Tibial nerve (tissue), 4 donors: ENCODE results near the gene NTM. TPM values are rescaled to one million over a fixed set of nuclear protein-coding genes. Genes with fewer than 3 reads are reported as not detected.

Experiments used
- DNase-seq, 2 donors: peaks; one replicate each; pipeline ENCODE4 v3.0.0-alpha.2; 2019; ENCODE audit warnings: low spot score in 2 of 2
- H3K27ac ChIP-seq, 4 donors: fragments of 200-600 bp; sonication (generic) in 3 of 4; one replicate each; pipeline ENCODE4 v1.5.1; 2017 to 2019; ENCODE audit warnings: mild to moderate bottlenecking in 1 of 4
- H3K27me3 ChIP-seq, 2 donors: fragments of 200-600 bp; sonication (generic) in 1 of 2; one replicate each; pipeline versions ENCODE4 v1.5.1 to v1.6.0; 2017 to 2019
- H3K36me3 ChIP-seq, 3 donors: fragments of 200-600 bp; sonication (generic); one replicate each; pipeline ENCODE4 v1.5.1; 2018 to 2019
- H3K4me1 ChIP-seq, 4 donors: fragments of 200-600 bp; sonication (generic) in 3 of 4; one replicate each; pipeline ENCODE4 v1.5.1; 2017 to 2019
- H3K4me3 ChIP-seq, 4 donors: fragments of 200-600 bp; sonication (generic) in 3 of 4; one replicate each; pipeline ENCODE4 v1.5.1; 2017 to 2019; ENCODE audit warnings: mild to moderate bottlenecking in 1 of 4, moderate library complexity in 1 of 4
- H3K9me3 ChIP-seq, 4 donors: fragments of 200-600 bp; sonication (generic) in 3 of 4; one replicate each; pipeline ENCODE4 v1.5.1; 2017 to 2019
- EP300 ChIP-seq, 2 donors: sonication (generic); formaldehyde crosslinking; IDR thresholded peaks; one replicate each; pipeline ENCODE4 v1.6.1; 2017; ENCODE audit warnings: antibody characterized with exemption in 2 of 2, mild to moderate bottlenecking in 1 of 2
- POLR2A ChIP-seq, 2 donors: fragments of 450-650 bp; IDR thresholded peaks; one replicate each; pipeline ENCODE4 v1.6.1; 2017; ENCODE audit warnings: antibody characterized with exemption in 2 of 2, mild to moderate bottlenecking in 2 of 2, moderate library complexity in 2 of 2
- WGBS, 2 donors: methylation state at CpG; one replicate each; pipeline ENCODE4 v1.1.5; 2018; 5-methylcytosine and 5-hydroxymethylcytosine counted together
- total RNA-seq, 4 donors: library from RNA; depleted of rRNA; stranded (reverse); fragments of >200 nt; gene quantifications; one replicate each; pipeline ENCODE4 v1.1.0, GENCODE V29; 2016
- TF ChIP-seq, protein P1 (sequence below), 5 experiments: fragments of 200-600 bp in 3 of 5; fragments of 450-650 bp in 2 of 5; sonication (generic) in 3 of 5; IDR thresholded peaks; one replicate each; pipeline ENCODE4 v1.5.1; 2016 to 2019; ENCODE audit warnings: antibody characterized with exemption in 5 of 5, mild to moderate bottlenecking in 3 of 5, moderate library complexity in 2 of 5

Gene NTM
- total RNA-seq, 4 donors from 2014 or later: 3.7 to 11.4 (median 10.8) TPM

DNA sequence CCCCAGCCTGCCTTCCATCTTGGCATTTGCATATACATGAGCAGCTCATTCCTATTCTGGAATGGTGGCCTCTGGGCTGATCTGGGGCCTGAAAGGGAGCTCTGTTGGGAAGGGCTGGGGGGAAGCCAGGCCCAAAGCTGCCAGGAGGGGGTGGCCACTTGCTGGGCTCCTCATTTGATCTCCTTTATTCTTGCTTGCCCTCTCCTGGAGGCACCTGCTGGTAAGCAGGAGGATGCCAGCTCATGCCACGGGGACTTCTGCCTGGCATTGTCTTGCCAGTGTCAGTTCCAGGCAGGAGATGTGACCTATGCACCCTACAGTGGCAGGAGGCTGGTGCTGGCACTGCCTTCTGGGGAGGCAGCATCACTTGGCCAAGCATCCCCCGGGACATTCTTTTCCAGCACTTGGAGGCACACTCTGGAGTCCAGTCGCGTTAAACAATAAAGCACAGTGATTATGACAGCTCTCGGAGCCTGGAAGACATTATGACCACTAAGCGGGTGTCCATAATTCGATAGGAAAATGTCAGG lies 128.3 kb downstream of the NTM start:
- no peaks in the 10 kb centered on the region for H3K36me3 ChIP-seq

DNA sequence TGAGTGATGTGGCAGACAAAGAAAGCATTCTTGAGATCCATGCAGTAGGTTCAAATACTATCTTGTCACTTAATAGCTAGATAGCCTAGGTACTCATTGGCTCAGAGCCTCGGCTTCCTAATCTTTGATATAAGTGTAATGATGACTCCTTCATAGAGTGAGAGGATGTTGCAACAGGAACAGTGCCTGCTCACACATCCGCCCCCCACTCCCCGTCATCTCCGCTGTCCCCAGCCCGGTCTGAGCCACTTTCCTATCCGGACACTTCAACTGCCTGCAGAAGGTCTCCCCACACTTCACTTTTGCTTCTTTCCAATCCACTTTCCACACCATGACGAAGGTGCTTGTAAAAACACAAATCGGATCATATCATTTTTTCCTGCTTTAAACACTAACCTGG lies 128.8 kb downstream of the NTM start:
- TF ChIP-seq, protein P1, sequence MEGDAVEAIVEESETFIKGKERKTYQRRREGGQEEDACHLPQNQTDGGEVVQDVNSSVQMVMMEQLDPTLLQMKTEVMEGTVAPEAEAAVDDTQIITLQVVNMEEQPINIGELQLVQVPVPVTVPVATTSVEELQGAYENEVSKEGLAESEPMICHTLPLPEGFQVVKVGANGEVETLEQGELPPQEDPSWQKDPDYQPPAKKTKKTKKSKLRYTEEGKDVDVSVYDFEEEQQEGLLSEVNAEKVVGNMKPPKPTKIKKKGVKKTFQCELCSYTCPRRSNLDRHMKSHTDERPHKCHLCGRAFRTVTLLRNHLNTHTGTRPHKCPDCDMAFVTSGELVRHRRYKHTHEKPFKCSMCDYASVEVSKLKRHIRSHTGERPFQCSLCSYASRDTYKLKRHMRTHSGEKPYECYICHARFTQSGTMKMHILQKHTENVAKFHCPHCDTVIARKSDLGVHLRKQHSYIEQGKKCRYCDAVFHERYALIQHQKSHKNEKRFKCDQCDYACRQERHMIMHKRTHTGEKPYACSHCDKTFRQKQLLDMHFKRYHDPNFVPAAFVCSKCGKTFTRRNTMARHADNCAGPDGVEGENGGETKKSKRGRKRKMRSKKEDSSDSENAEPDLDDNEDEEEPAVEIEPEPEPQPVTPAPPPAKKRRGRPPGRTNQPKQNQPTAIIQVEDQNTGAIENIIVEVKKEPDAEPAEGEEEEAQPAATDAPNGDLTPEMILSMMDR (IDR thresholded peaks at IDR 0.05): no peak
- TF ChIP-seq EP300 (IDR thresholded peaks at IDR 0.05) (no peak), POLR2A (IDR thresholded peaks at IDR 0.05) (no peak)
- Histone ChIP-seq H3K9me3 (no peaks in the 10 kb centered on the region), H3K36me3 (no peaks in the 10 kb centered on the region), H3K27me3 (no peaks in the 10 kb centered on the region), H3K27ac (no peak overlapping the region), H3K4me1 (peaks cover 0 to 3% (median 0%) of the 10 kb centered on the region in 4 donors), H3K4me3 (no peak overlapping the region)
- DNase-seq: no peak
- WGBS, 2 donors: 87 to 88% methylated on average over 8 of the region's 8 CpGs

More for the DNA sequence above, 128.3 kb downstream of the NTM start:
- Histone ChIP-seq H3K27me3 (no peaks in the 10 kb centered on the region), H3K4me1 (peaks cover 0 to 3% (median 0%) of the 10 kb centered on the region in 4 donors), H3K4me3 (no peak overlapping the region), H3K27ac (no peak overlapping the region), H3K9me3 (no peaks in the 10 kb centered on the region)
- WGBS, 2 donors: 48 to 50% methylated on average over 7 of the region's 7 CpGs
- TF ChIP-seq, protein P1 (IDR thresholded peaks at IDR 0.05): no peak
- TF ChIP-seq EP300 (IDR thresholded peaks at IDR 0.05): no peak
- TF ChIP-seq POLR2A (IDR thresholded peaks at IDR 0.05): no peak
- no peak for DNase-seq

DNA sequence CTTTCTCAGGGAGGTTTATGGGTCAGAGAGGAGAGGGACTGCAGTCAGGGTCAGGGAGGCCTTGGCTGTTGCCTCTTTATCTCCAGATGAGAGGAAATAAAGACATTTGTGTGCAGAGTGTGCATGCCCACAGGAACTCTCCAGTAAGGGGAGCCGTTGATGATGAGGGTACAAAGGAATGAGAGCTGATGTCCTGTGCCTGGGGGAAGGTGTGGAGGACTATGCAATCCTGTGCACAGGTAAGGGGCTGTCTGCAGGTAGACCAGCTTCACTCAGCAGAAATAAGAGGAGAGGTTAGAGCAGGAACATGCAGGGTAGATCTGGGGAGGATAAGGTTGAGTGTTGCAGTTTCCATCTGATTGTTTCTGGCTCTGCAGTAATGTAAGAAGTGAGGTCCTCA lies 132.6 kb downstream of the NTM start:
- Histone ChIP-seq H3K4me3 (no peak overlapping the region), H3K27me3 (peaks cover 0 to 4% of the 10 kb centered on the region in 2 donors), H3K9me3 (no peaks in the 10 kb centered on the region), H3K4me1 (no peaks in the 10 kb centered on the region), H3K36me3 (no peaks in the 10 kb centered on the region), H3K27ac (no peak overlapping the region)
- no peak for DNase-seq
- TF ChIP-seq POLR2A (IDR thresholded peaks at IDR 0.05): no peak
- TF ChIP-seq, protein P1 (IDR thresholded peaks at IDR 0.05): no peak
- TF ChIP-seq EP300 (IDR thresholded peaks at IDR 0.05): no peak
- 25 to 46% methylated on average over 1 of the region's 1 CpG for WGBS, 2 donors

DNA sequence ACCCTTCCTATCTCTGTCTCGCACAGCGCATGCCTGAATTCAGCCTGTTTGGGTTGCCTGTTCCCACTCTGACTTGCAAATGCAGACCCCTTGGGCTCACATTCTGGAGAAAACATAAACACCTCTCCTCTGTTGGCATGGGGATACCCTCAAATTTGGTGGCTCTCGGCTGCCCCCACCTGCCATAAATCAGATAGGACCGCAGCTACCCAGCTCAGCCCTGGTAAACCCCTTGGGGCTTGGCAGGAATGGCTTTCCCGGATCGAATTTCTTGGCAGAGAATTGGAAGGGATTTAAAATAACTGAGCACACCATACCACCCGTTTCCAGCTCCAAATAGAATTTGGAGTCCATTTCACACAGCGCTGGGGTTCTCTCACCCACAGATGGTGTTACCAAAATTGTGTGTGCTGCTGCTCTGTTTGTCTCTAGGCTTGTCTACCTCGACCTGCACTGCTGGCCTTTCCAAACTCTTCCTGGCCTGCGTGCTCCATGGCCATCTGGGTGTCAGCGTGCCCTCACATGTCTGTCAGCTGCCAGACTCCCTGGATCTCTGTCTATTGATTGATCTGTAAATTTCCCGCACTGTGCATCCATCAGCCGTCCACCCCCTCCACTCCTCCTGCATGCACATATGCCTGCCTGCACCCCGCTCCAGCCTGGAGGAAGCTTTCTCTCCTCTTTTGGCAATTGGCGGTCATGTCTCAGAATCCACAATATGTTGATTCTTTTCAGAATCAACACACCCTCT lies 134.0 kb downstream of the NTM start:
- Histone ChIP-seq H3K4me1 (no peaks in the 10 kb centered on the region), H3K27me3 (peaks cover 0 to 4% of the 10 kb centered on the region in 2 donors), H3K4me3 (no peak overlapping the region), H3K36me3 (no peaks in the 10 kb centered on the region), H3K27ac (no peak overlapping the region), H3K9me3 (no peaks in the 10 kb centered on the region)
- 51 to 52% methylated on average over 15 of the region's 15 CpGs for WGBS, 2 donors
- TF ChIP-seq POLR2A (IDR thresholded peaks at IDR 0.05): no peak
- TF ChIP-seq, protein P1 (IDR thresholded peaks at IDR 0.05): no peak
- TF ChIP-seq EP300 (IDR thresholded peaks at IDR 0.05): no peak
- DNase-seq: no peak

DNA sequence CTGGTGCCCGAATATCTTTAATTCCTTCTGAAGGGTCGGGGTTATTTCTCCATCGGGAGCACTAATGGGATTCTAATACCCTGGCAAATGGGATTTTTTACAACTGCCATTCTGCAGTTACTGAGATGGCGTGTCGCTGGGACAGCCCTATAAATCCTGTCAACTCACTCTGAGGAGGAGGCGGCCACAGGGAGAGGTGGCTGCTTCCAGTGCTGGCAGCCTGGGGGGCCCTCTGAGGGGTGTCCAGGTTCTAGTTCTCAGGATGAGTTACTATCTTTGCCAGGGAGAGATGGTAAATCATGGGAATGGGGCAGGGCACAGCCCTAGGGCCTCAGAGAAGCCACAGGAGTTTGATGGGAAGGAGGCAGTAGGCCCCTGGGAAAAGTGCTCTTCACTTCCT lies 135.9 kb downstream of the NTM start:
- Histone ChIP-seq H3K9me3 (no peaks in the 10 kb centered on the region), H3K27ac (no peak overlapping the region), H3K36me3 (no peaks in the 10 kb centered on the region), H3K4me1 (no peaks in the 10 kb centered on the region), H3K4me3 (no peak overlapping the region), H3K27me3 (peaks cover 0 to 4% of the 10 kb centered on the region in 2 donors)
- TF ChIP-seq EP300 (IDR thresholded peaks at IDR 0.05) (no peak), POLR2A (IDR thresholded peaks at IDR 0.05) (no peak)
- TF ChIP-seq, protein P1 (IDR thresholded peaks at IDR 0.05): no peak
- WGBS, 2 donors: 66 to 69% methylated on average over 6 of the region's 6 CpGs
- DNase-seq: no peak
